Fibroblast of pulmonary artery (primary cell): ENCODE results near the gene CRIM1.
A peak's percentile ranks its signal among the peaks of the same experiment; 100 is the strongest.

Source experiments
- DNase-seq: peaks from one replicate; pipeline ENCODE4 v3.0.0-alpha.2; 2010; ENCODE audit warnings: low read depth
- H3K4me3 ChIP-seq: replicated peaks from 2 replicates; pipeline ENCODE4 v1.5.1; 2011; ENCODE audit warnings: low read depth, mild to moderate bottlenecking, control low read depth, low read length, moderate library complexity
- CTCF ChIP-seq: IDR thresholded peaks from 2 replicates; pipeline ENCODE4 v1.5.1; 2011; ENCODE audit warnings: mild to moderate bottlenecking, control low read depth, low read length, inconsistent platforms; ENCODE audit errors: missing control alignments

The CRIM1 gene

GRCh38 chr2:36540986-36541754 is 185.6 kb downstream of the CRIM1 start:
- no peak for TF ChIP-seq CTCF
- no peak for DNase-seq
- no peak overlapping the region for H3K4me3 ChIP-seq

GRCh38 chr2:36541891-36542595 is 186.5 kb downstream of the CRIM1 start:
- TF ChIP-seq CTCF = no peak
- H3K4me3 ChIP-seq = no peak overlapping the region
- no peak for DNase-seq

- TF ChIP-seq CTCF = peak; percentile 43
- no peak overlapping the region for H3K4me3 ChIP-seq
- no peak for DNase-seq
Measured at GRCh38 chr2:36544638-36545338, 189.2 kb downstream of the CRIM1 start.

- TF ChIP-seq CTCF = no peak
- no peak for DNase-seq
- H3K4me3 ChIP-seq = no peak overlapping the region
Measured at GRCh38 chr2:36545871-36546416, 190.4 kb downstream of the CRIM1 start.

GRCh38 chr2:36547906-36548305 is 192.3 kb downstream of the CRIM1 start:
- no peak for DNase-seq
- TF ChIP-seq CTCF = no peak
- no peak overlapping the region for H3K4me3 ChIP-seq

- DNase-seq = peak; percentile 65
- H3K4me3 ChIP-seq = no peak overlapping the region
- no peak for TF ChIP-seq CTCF
Measured at GRCh38 chr2:36549165-36549574, 193.6 kb downstream of the CRIM1 start.
